BE2C (cell line): ENCODE results near the gene POLE3.
A peak's percentile ranks its signal among the peaks of the same experiment; 100 is the strongest.
"Not testable (repeated sequence)": the region's sequence is repeated elsewhere in the genome, so short reads cannot be mapped to it uniquely, and the experiment has no call there.

Experiments used
- DNase-seq: peaks from one replicate; pipeline ENCODE4 v3.0.0-alpha.2; 2020
- H3K27me3 ChIP-seq: fragments of 250-450 bp; sonication (Bioruptor Pico); 2 replicates; pipeline ENCODE4 v1.5.1; 2020; ENCODE audit warnings: mild to moderate bottlenecking
- H3K36me3 ChIP-seq: fragments of 250-450 bp; sonication (Bioruptor Pico); 2 replicates; pipeline ENCODE4 v1.5.1; 2020; ENCODE audit warnings: mild to moderate bottlenecking
- H3K4me1 ChIP-seq: fragments of 250-450 bp; sonication (Bioruptor Pico); 2 replicates; pipeline ENCODE4 v1.5.1; 2020
- H3K4me3 ChIP-seq: 2 replicates; pipeline ENCODE4 v1.5.1; 2011; ENCODE audit warnings: low read depth, low read length
- H3K9me3 ChIP-seq: fragments of 250-450 bp; sonication (Bioruptor Pico); 2 replicates; pipeline ENCODE4 v1.5.1; 2020
- TF ChIP-seq, protein P1 (sequence below): IDR thresholded peaks from 2 replicates; pipeline ENCODE4 v1.5.1; 2012; ENCODE audit warnings: mild to moderate bottlenecking, low read depth, low read length

The POLE3 gene

DNA sequence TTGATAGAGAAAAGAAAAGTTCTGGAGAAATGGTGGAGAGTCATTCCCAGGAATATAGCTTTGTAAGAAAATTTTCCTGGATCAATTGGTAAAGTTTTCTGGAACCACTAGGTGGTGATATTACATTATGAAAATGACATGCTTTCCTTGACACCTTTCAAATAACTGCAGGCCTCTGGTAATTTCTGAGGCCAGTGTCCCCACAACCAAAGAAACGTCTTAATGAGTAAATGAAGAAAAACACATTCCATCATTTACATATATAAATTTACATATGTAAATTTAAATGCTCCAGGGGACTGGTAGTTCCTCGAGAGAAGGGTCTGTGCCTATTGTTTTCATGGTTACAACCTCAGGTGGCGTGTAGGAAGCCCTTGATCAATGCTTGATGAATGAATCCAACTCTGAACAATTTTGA lies 35.9 kb upstream of the POLE3 start:
- H3K9me3 ChIP-seq, result no peaks in the 10 kb centered on the region
- DNase-seq, result no peak
- TF ChIP-seq, protein P1, sequence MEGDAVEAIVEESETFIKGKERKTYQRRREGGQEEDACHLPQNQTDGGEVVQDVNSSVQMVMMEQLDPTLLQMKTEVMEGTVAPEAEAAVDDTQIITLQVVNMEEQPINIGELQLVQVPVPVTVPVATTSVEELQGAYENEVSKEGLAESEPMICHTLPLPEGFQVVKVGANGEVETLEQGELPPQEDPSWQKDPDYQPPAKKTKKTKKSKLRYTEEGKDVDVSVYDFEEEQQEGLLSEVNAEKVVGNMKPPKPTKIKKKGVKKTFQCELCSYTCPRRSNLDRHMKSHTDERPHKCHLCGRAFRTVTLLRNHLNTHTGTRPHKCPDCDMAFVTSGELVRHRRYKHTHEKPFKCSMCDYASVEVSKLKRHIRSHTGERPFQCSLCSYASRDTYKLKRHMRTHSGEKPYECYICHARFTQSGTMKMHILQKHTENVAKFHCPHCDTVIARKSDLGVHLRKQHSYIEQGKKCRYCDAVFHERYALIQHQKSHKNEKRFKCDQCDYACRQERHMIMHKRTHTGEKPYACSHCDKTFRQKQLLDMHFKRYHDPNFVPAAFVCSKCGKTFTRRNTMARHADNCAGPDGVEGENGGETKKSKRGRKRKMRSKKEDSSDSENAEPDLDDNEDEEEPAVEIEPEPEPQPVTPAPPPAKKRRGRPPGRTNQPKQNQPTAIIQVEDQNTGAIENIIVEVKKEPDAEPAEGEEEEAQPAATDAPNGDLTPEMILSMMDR, result peak; percentile 58
- H3K4me3 ChIP-seq, result no peak overlapping the region
- no peaks in the 10 kb centered on the region for H3K36me3 ChIP-seq
- no peaks in the 10 kb centered on the region for H3K27me3 ChIP-seq
- H3K4me1 ChIP-seq, result no peaks in the 10 kb centered on the region

DNA sequence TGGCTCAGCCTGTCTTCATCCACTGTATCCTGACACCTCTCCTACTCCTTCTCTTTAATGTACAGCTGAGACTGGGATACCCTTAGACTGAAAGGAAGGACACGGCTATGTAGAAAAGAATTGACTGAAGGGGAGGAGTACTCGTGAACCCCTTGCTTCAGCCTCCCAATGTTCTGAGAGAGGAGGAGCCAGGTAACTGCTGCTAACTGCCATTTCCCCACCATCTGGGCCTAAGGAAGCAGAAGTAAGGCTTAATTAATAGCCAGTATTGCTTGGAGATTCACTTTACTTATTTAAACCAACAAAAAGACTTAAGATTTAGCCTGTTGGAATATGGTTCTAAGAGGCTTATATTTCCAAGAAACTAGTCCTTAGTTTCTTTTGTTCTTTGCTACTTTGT lies 34.3 kb upstream of the POLE3 start:
- TF ChIP-seq, protein P1, result no peak
- no peaks in the 10 kb centered on the region for H3K9me3 ChIP-seq
- no peaks in the 10 kb centered on the region for H3K4me1 ChIP-seq
- H3K27me3 ChIP-seq, result no peaks in the 10 kb centered on the region
- H3K36me3 ChIP-seq, result no peaks in the 10 kb centered on the region
- H3K4me3 ChIP-seq, result no peak overlapping the region
- no peak for DNase-seq

DNA sequence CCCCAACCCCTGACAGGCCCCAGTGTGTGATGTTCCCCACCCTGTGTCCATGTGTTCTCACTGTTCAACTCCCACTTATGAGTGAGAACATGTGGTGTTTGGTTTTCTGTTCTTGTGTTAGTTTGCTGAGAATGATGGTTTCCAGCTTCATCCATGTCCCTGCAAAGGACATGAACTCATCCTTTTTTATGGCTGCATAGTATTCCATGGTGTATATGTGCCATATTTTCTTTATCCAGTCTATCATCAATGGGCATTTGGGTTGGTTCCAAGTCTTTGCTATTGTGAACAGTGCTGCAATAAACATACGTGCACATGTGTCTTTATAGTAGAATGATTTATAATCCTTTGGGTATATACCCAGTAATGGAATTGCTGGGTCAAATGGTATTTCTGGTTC lies 27.2 kb upstream of the POLE3 start:
- DNase-seq, H3K4me3 ChIP-seq, H3K36me3 ChIP-seq, H3K4me1 ChIP-seq, H3K27me3 ChIP-seq, H3K9me3 ChIP-seq: not testable (repeated sequence)

DNA sequence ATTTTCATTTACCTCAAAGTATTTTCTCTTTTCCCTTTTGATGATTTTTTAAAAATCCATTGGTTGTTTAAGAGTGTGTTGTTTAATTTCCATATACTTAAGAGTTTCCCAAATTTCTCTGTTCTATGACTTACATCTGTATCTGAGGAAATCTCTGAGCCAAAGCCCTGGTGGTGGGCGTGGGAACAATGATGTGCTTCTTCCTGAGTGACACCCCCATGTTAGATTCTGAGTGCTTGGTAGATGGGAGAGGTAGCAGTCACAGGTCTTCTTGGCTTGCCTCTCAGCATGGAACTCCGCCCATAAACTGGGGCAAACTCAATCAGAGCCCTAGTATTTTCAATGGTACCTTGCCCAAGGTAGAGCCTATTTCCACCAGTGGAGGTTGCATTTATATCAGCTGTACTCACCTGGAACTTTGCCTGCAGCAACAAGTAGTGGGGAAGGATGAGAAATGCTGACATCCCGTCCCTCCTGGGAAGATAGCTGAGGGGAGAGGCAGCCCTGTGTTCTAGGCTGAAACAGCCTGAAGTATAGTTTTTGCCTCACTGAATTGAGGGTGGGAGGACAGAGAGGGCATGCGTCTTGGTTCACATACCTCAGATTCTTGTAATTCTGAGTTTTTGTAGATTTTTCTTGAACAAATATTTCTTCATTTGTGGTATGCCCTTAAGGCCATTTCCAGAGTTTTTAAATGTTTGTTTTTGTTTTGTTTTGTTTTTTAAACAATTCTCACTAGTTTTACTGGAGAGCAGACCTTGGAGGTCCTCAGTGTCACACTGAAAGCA lies 26.4 kb upstream of the POLE3 start:
- Histone ChIP-seq H3K4me1 (no peaks in the 10 kb centered on the region), H3K9me3 (no peaks in the 10 kb centered on the region), H3K4me3 (no peak overlapping the region), H3K27me3 (no peaks in the 10 kb centered on the region), H3K36me3 (no peaks in the 10 kb centered on the region)
- TF ChIP-seq, protein P1, result no peak
- no peak for DNase-seq

DNA sequence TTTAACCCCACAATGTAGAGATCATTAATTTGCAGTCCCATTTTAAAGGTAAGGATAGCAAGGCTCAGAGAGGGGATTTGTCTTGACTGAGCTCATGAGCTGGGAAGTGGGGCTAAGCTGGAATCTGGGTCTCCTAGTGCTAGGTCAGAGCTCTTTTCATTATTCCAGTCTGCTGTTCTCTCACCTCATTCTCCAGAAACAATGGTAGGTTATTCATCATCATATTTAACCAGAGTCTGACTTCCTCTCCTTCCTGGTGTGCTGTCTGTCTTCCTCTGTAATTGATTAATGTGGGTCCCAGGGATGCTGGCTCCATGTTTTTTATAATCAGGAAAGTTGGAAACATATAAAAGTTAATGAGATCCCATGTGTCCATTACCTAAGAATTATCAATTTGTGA lies 20.7 kb upstream of the POLE3 start:
- Histone ChIP-seq H3K9me3 (no peaks in the 10 kb centered on the region), H3K4me3 (no peak overlapping the region), H3K4me1 (no peaks in the 10 kb centered on the region), H3K36me3 (no peaks in the 10 kb centered on the region), H3K27me3 (no peaks in the 10 kb centered on the region)
- no peak for DNase-seq
- TF ChIP-seq, protein P1, result no peak

DNA sequence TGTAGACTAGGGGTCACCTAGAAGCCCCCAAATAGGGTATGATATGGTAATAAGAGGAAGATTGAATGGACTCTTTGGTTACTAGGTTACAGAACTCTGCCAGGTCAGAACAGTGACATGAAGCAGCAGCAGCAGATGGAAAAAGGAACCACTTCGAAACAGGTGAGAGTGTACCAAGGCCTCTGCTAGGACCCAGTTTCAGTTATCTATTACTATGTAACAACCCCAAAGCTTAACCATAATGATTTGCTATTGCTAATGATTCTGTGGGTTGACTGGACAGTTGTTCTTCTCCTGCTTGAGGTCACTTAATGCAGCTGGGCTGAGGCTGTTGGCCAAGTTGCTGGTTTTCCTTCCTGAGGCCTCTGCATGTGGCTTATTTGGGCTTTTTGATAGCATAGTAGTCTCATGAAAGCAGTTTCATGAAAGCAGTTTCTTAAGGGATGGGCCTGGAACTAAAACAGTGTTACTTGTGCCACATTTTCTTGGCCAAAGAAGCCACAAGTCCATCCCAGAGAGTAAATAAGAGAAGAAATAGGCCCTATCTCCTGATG lies 17.7 kb upstream of the POLE3 start:
- Histone ChIP-seq H3K4me1 (no peaks in the 10 kb centered on the region), H3K27me3 (no peaks in the 10 kb centered on the region; the same call in 1 of the 2 replicates), H3K4me3 (no peak overlapping the region), H3K9me3 (no peaks in the 10 kb centered on the region), H3K36me3 (no peaks in the 10 kb centered on the region)
- DNase-seq, result no peak
- TF ChIP-seq, protein P1, result no peak
